ENCODE results near the gene SUSD4. TPM values are rescaled to one million over a fixed set of nuclear protein-coding genes. Genes with fewer than 3 reads are reported as not detected.

SUSD4 gene
- total and polyA plus RNA-seq, 2 of the 4 experiments (the other 2 are of a cell fraction): 1.8 to 2.7 TPM

DNA sequence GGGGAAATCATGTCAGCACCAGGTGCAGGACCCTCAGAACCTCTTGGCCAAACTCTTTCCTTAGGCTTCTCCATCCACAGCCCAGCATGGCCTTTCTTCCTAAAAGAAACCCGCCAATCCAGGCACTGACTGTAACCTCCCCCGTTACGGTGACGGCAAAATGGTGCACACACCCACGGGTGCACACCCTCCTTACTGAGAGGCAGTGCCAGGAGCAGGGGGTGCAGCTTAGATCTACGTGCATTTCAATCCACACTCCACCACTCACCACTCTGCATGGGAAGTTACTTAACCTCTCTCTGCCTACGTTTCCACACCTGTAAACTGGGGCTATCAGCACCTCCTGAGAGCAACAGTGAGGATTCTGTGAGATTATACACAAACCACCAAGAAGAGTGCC, 31.0 kb downstream of the SUSD4 start:
- dilution Hi-C loops (cut with HindIII; ENCODE audit: low sequenced_read_pairs, unreplicated experiment): no loop called here
- Histone ChIP-seq H3K18ac (ENCODE audit: low read depth, low read length) (no peak overlapping the region), H2AK5ac (ENCODE audit: low read depth, low read length) (no peak overlapping the region), H4K20me1 (ENCODE audit: insufficient read depth, low read length) (no peaks in the 10 kb centered on the region), H4K91ac (ENCODE audit: insufficient read depth, low read depth, low read length) (no peak overlapping the region), H3K9me3 (ENCODE audit: control insufficient read depth, insufficient read depth, low read length) (no peaks in the 10 kb centered on the region), H2AFZ (replicated peaks; ENCODE audit: low read length, poor library complexity) (peak overlapping the region; percentile 19), H3K14ac (replicated peaks; ENCODE audit: low read depth, low read length) (no peak overlapping the region), H3K9ac (ENCODE audit: low read depth, low read length) (no peak overlapping the region), H3K4me2 (ENCODE audit: low read depth, low read length) (no peak overlapping the region), H3K56ac (ENCODE audit: extremely low read depth, insufficient read depth, low read length) (no peak overlapping the region), H3K4me3 (ENCODE audit: insufficient read depth, low read depth, low read length) (no peak overlapping the region), H2AK9ac (replicated peaks; ENCODE audit: low read depth, low read length, poor library complexity) (peak overlapping the region; percentile 53), H4K8ac (ENCODE audit: low read depth in 2 of 2, low read length in 2 of 2) (no peak overlapping the region), H2BK5ac (ENCODE audit: low read depth, low read length, poor library complexity, severe bottlenecking) (no peak overlapping the region), H4K5ac (ENCODE audit: low read depth, low read length) (no peak overlapping the region), H3K4me1 (ENCODE audit: control insufficient read depth, insufficient read depth, low read length) (peaks cover 2% of the 10 kb centered on the region; the same call in 1 of the 2 replicates), H2BK15ac (ENCODE audit: low read depth, low read length) (no peak overlapping the region), H3K23ac (ENCODE audit: low read depth, low read length) (no peak overlapping the region), H3K79me1 (ENCODE audit: low read depth in 1 of 2, low read length in 2 of 2) (no peaks in the 10 kb centered on the region), H3K36me3 (ENCODE audit: control insufficient read depth, insufficient read depth, low read length) (no peaks in the 10 kb centered on the region), H3K27me3 (ENCODE audit: control insufficient read depth, insufficient read depth, low read length) (peaks cover 19% of the 10 kb centered on the region), H3K27ac (ENCODE audit: insufficient read depth, low read length) (no peak overlapping the region), H2BK120ac (ENCODE audit: low read depth, low read length) (no peak overlapping the region), H2BK20ac (ENCODE audit: low read depth, low read length) (no peak overlapping the region), H3K9me1 (ENCODE audit: insufficient read depth, low read length) (0 out of 2 replicates have a peak, but pooled peaks cover 2% of the 10 kb centered on the region), H3K4ac (ENCODE audit: low read depth, low read length) (no peak overlapping the region)
- TF ChIP-seq MAZ (IDR thresholded peaks at IDR 0.05; ENCODE audit: borderline replicate concordance, low read depth, low read length) (no peak), BHLHE40 (IDR thresholded peaks at IDR 0.05; ENCODE audit: low read depth, low read length) (no peak), MXI1 (IDR thresholded peaks at IDR 0.05; ENCODE audit: borderline replicate concordance, low read depth, low read length) (no peak), RCOR1 (IDR thresholded peaks at IDR 0.05; ENCODE audit: insufficient replicate concordance, low read length) (no peak), MAFK (IDR thresholded peaks at IDR 0.05; ENCODE audit: low read depth, low read length) (no peak), SMC3 (IDR thresholded peaks at IDR 0.05; ENCODE audit: low read depth, low read length) (no peak), CHD1 (IDR thresholded peaks at IDR 0.05; ENCODE audit: low read depth, low read length) (no peak), NFE2L2 (IDR thresholded peaks at IDR 0.05; ENCODE audit: low read depth, low read length) (no peak), CEBPB (IDR thresholded peaks at IDR 0.05; ENCODE audit: low read depth, low read length) (no peak), FOS (IDR thresholded peaks at IDR 0.05; ENCODE audit: low read depth, low read length) (no peak), RFX5 (IDR thresholded peaks at IDR 0.05; ENCODE audit: low read depth, low read length) (no peak), RAD21 (IDR thresholded peaks at IDR 0.05; ENCODE audit: low read length) (no peak), POLR2A (IDR thresholded peaks at IDR 0.05; ENCODE audit: low read depth, low read length) (no peak)
- TF ChIP-seq, protein P1, sequence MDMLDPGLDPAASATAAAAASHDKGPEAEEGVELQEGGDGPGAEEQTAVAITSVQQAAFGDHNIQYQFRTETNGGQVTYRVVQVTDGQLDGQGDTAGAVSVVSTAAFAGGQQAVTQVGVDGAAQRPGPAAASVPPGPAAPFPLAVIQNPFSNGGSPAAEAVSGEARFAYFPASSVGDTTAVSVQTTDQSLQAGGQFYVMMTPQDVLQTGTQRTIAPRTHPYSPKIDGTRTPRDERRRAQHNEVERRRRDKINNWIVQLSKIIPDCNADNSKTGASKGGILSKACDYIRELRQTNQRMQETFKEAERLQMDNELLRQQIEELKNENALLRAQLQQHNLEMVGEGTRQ (IDR thresholded peaks at IDR 0.05; ENCODE audit: low read depth, low read length): no peak
- TF ChIP-seq, protein P2, sequence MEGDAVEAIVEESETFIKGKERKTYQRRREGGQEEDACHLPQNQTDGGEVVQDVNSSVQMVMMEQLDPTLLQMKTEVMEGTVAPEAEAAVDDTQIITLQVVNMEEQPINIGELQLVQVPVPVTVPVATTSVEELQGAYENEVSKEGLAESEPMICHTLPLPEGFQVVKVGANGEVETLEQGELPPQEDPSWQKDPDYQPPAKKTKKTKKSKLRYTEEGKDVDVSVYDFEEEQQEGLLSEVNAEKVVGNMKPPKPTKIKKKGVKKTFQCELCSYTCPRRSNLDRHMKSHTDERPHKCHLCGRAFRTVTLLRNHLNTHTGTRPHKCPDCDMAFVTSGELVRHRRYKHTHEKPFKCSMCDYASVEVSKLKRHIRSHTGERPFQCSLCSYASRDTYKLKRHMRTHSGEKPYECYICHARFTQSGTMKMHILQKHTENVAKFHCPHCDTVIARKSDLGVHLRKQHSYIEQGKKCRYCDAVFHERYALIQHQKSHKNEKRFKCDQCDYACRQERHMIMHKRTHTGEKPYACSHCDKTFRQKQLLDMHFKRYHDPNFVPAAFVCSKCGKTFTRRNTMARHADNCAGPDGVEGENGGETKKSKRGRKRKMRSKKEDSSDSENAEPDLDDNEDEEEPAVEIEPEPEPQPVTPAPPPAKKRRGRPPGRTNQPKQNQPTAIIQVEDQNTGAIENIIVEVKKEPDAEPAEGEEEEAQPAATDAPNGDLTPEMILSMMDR (conservative IDR thresholded peaks at IDR 0.05; ENCODE audit: low read depth, low read length): no peak
- TF ChIP-seq, protein P3, sequence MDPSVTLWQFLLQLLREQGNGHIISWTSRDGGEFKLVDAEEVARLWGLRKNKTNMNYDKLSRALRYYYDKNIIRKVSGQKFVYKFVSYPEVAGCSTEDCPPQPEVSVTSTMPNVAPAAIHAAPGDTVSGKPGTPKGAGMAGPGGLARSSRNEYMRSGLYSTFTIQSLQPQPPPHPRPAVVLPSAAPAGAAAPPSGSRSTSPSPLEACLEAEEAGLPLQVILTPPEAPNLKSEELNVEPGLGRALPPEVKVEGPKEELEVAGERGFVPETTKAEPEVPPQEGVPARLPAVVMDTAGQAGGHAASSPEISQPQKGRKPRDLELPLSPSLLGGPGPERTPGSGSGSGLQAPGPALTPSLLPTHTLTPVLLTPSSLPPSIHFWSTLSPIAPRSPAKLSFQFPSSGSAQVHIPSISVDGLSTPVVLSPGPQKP (IDR thresholded peaks at IDR 0.05; ENCODE audit: borderline replicate concordance, low read depth, low read length): no peak
- POLR2A ChIA-PET (ENCODE audit: unreplicated experiment): no interaction called here
- CTCF ChIA-PET: no interaction called here
- intact Hi-C loops (cut with micrococcal nuclease): no loop called here
- WGBS, 2 experiments (ENCODE audit: extremely low coverage in 2 of 2, insufficient read length in 1 of 2): 92% methylated on average over 5 of the region's 7 CpGs; no CpG with 5 or more reads in 1 of the 2 experiments
- no peak for DNase-seq
- no peak for ATAC-seq (ENCODE audit: low read depth)
- no TSS peak for BruUV-seq (replicated peaks)
- in situ Hi-C loops (cut with MboI; ENCODE audit: low sequenced_read_pairs): no loop called here
